ENCODE data around the gene TMEM222.

GRCh38 chr1:27358038-27358927 lies 36.3 kb downstream of the TMEM222 start:
- TF ChIP-seq POLR2AphosphoS2 (IDR thresholded peaks at IDR 0.05; ENCODE audit: low read depth, low read length) (no peak), CTCF (IDR thresholded peaks at IDR 0.05 in 2 of 3, conservative IDR thresholded peaks at IDR 0.05 in 1 of 3; ENCODE audit: control insufficient read depth in 2 of 3, extremely low read depth in 1 of 3, insufficient read depth in 1 of 3, low read depth in 3 of 3, low read length in 3 of 3) (no peak), POLR2AphosphoS5 (IDR thresholded peaks at IDR 0.05; ENCODE audit: low read length) (no peak), FOS (IDR thresholded peaks at IDR 0.05; ENCODE audit: borderline replicate concordance, extremely low read depth, insufficient read length) (no peak)

All from GM12878 (cell line).